Measurements from ENCODE around the gene ATP5PD. TPM values are rescaled to one million over a fixed set of nuclear protein-coding genes. Genes with fewer than 3 reads are reported as not detected.
"Not testable (repeated sequence)": the region's sequence is repeated elsewhere in the genome, so short reads cannot be mapped to it uniquely, and the experiment has no call there.

ATP5PD gene
- total RNA-seq, 1 experiment from 2014 or later = 259 TPM

- DNase-seq (ENCODE audit: low read depth) = not testable (repeated sequence)
These were observed 21.4 kb downstream of the ATP5PD start for GRCh38 chr17:75025398-75025734.

- DNase-seq (ENCODE audit: low read depth) = no peak
These were observed 21.9 kb downstream of the ATP5PD start for GRCh38 chr17:75024686-75025397.

- DNase-seq (ENCODE audit: low read depth) = no peak
These were observed 26.2 kb downstream of the ATP5PD start for GRCh38 chr17:75020331-75021110.

GRCh38 chr17:75019710-75020109 is 27.1 kb downstream of the ATP5PD start:
- no peak for DNase-seq (ENCODE audit: low read depth)

GRCh38 chr17:75019146-75019545 is 27.6 kb downstream of the ATP5PD start:
- no peak for DNase-seq (ENCODE audit: low read depth)

GRCh38 chr17:75013092-75013559 is 33.6 kb downstream of the ATP5PD start:
- DNase-seq (ENCODE audit: low read depth) = no peak

GRCh38 chr17:75012346-75013091 is 34.2 kb downstream of the ATP5PD start, which contains the start of gene MRPL58:
MRPL58 (plus strand) TSS chr17:75012670; CDS start chr17:75012687, 17 bp downstream.
- peak; percentile 89 for DNase-seq (ENCODE audit: low read depth)

- no peak for DNase-seq (ENCODE audit: low read depth)
These were observed 34.7 kb downstream of the ATP5PD start for GRCh38 chr17:75012096-75012345.

- DNase-seq (ENCODE audit: low read depth) = no peak
These were observed 35.2 kb downstream of the ATP5PD start for GRCh38 chr17:75011401-75012095.

- peak; percentile 50 for DNase-seq (ENCODE audit: low read depth)
These were observed 35.9 kb downstream of the ATP5PD start for GRCh38 chr17:75010683-75011400.

GRCh38 chr17:75009139-75009724 is 37.5 kb downstream of the ATP5PD start:
- no peak for DNase-seq (ENCODE audit: low read depth)

- no peak for DNase-seq (ENCODE audit: low read depth)
These were observed 38.4 kb downstream of the ATP5PD start for GRCh38 chr17:75008373-75008772.

- DNase-seq (ENCODE audit: low read depth) = no peak
These were observed 40.1 kb downstream of the ATP5PD start for GRCh38 chr17:75006653-75007052.

GRCh38 chr17:75006084-75006483 is 40.7 kb downstream of the ATP5PD start:
- DNase-seq (ENCODE audit: low read depth) = not testable (repeated sequence)

GRCh38 chr17:75005291-75005690 is 41.5 kb downstream of the ATP5PD start:
- no peak for DNase-seq (ENCODE audit: low read depth)

GRCh38 chr17:75004371-75004770 is 42.4 kb downstream of the ATP5PD start:
- no peak for DNase-seq (ENCODE audit: low read depth)

- no peak for DNase-seq (ENCODE audit: low read depth)
These were observed 42.8 kb downstream of the ATP5PD start for GRCh38 chr17:75003957-75004355.

GRCh38 chr17:75003070-75003956 is 43.5 kb downstream of the ATP5PD start:
- no peak for DNase-seq (ENCODE audit: low read depth)
